Cerebellar cortex (tissue), 1 donor: ENCODE measurements around the gene MBP.

Experiments used
- DNase-seq: peaks from one replicate; pipeline ENCODE4 v3.0.0-alpha.2; 2015; ENCODE audit warnings: low spot score

MBP gene

GRCh38 chr18:77151033-77151771, 18.6 kb upstream of the MBP start:
- no peak for DNase-seq

GRCh38 chr18:77150588-77150987, 18.0 kb upstream of the MBP start:
- DNase-seq: no peak

- DNase-seq: no peak
These were observed 15.7 kb upstream of the MBP start for GRCh38 chr18:77148289-77148688.

- no peak for DNase-seq
These were observed 14.9 kb upstream of the MBP start for GRCh38 chr18:77147418-77147852.

GRCh38 chr18:77146249-77147080, 13.9 kb upstream of the MBP start:
- DNase-seq: no peak

GRCh38 chr18:77145364-77145901, 12.8 kb upstream of the MBP start:
- no peak for DNase-seq

- no peak for DNase-seq
These were observed 12.0 kb upstream of the MBP start for GRCh38 chr18:77144451-77145118.

- DNase-seq: no peak
These were observed 11.5 kb upstream of the MBP start for GRCh38 chr18:77144046-77144445.

GRCh38 chr18:77143196-77143595, 10.6 kb upstream of the MBP start:
- no peak for DNase-seq

GRCh38 chr18:77141401-77142118, 9.0 kb upstream of the MBP start:
- DNase-seq: no peak

- DNase-seq: no peak
These were observed 8.0 kb upstream of the MBP start for GRCh38 chr18:77140439-77141109.

- DNase-seq: no peak
These were observed 7.4 kb upstream of the MBP start for GRCh38 chr18:77140030-77140429.

GRCh38 chr18:77139619-77140018, 7.0 kb upstream of the MBP start:
- no peak for DNase-seq

GRCh38 chr18:77138270-77138669, 5.7 kb upstream of the MBP start:
- no peak for DNase-seq

- no peak for DNase-seq
These were observed 5.3 kb upstream of the MBP start for GRCh38 chr18:77137851-77138250.

GRCh38 chr18:77136871-77137665, 4.5 kb upstream of the MBP start:
- DNase-seq: no peak

- no peak for DNase-seq
These were observed 3.6 kb upstream of the MBP start for GRCh38 chr18:77136076-77136718.

- no peak for DNase-seq
These were observed 2.9 kb upstream of the MBP start for GRCh38 chr18:77135339-77136075.

GRCh38 chr18:77134611-77135010, 2.0 kb upstream of the MBP start:
- DNase-seq: no peak
